ENCODE data around the gene CSRP1. TPM values are rescaled to one million over a fixed set of nuclear protein-coding genes. Genes with fewer than 3 reads are reported as not detected.

The CSRP1 gene
- total RNA-seq, 2 donors from 2014 or later, result 16.1 to 17.7 TPM

- Histone ChIP-seq H3K36me3 (ENCODE audit: control insufficient read depth, insufficient read depth, low read length) (peaks cover 7% of the 10 kb centered on the region), H3K9ac (ENCODE audit: extremely low read depth, low read length, poor library complexity, severe bottlenecking) (no peak overlapping the region), H3K4me1 (ENCODE audit: control insufficient read depth, insufficient read depth, low read length) (no peaks in the 10 kb centered on the region), H3K27ac (ENCODE audit: low read depth, low read length) (no peak overlapping the region), H3K4me3 (ENCODE audit: low read length) (no peak overlapping the region), H3K9me3 (ENCODE audit: control insufficient read depth, low read length) (no peaks in the 10 kb centered on the region), H3K27me3 (ENCODE audit: control insufficient read depth, insufficient read depth, low read length, poor library complexity, severe bottlenecking) (peaks cover 27% of the 10 kb centered on the region)
- 77% methylated on average over 4 of the region's 4 CpGs; no CpG with 5 or more reads in 1 of the 2 experiments for WGBS, 2 experiments (ENCODE audit: insufficient coverage in 1 of 2, insufficient read length in 1 of 2)
- peaks cover 13% of the 10 kb centered on the region for H3K4me1 Mint-ChIP-seq
- peaks cover 64% of the 10 kb centered on the region for H3K27me3 Mint-ChIP-seq (ENCODE audit: insufficient read depth)
- no peak overlapping the region for H3K4me3 Mint-ChIP-seq
- TF ChIP-seq, protein P1, sequence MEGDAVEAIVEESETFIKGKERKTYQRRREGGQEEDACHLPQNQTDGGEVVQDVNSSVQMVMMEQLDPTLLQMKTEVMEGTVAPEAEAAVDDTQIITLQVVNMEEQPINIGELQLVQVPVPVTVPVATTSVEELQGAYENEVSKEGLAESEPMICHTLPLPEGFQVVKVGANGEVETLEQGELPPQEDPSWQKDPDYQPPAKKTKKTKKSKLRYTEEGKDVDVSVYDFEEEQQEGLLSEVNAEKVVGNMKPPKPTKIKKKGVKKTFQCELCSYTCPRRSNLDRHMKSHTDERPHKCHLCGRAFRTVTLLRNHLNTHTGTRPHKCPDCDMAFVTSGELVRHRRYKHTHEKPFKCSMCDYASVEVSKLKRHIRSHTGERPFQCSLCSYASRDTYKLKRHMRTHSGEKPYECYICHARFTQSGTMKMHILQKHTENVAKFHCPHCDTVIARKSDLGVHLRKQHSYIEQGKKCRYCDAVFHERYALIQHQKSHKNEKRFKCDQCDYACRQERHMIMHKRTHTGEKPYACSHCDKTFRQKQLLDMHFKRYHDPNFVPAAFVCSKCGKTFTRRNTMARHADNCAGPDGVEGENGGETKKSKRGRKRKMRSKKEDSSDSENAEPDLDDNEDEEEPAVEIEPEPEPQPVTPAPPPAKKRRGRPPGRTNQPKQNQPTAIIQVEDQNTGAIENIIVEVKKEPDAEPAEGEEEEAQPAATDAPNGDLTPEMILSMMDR (conservative IDR thresholded peaks at IDR 0.05), result no peak
- DNase-seq, result no peak
- no peak overlapping the region for H3K27ac Mint-ChIP-seq
- H3K9me3 Mint-ChIP-seq, result no peaks in the 10 kb centered on the region
- H3K36me3 Mint-ChIP-seq (ENCODE audit: low read depth), result peaks cover 3% of the 10 kb centered on the region
Observed at GRCh38 chr1:201470581-201470980, 36.3 kb downstream of the CSRP1 start.

DNA sequence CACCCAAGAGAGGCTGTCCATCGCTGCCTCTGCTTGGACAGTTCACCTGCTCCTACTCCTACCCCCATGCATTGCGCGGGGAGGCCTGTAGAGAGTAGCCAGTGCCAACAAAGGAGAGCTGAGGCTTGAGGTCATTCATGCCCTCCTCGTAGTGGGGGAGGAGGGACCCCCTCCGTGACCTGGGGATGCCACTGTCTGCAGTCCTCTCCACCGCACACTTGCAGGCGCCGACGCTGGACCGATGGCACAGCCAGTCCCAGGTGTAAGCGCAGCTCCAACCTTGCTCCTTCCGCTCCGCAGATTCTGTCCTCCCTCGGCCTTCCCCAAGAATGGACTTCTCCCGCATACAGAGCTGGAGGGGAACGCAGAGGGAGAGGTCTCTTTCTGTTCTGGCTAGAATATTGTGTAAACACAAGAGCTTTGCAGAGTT is 37.3 kb downstream of the CSRP1 start:
- no peak for DNase-seq
- H3K27me3 Mint-ChIP-seq (ENCODE audit: insufficient read depth), result peaks cover 58% of the 10 kb centered on the region

GRCh38 chr1:201468844-201469644 is 37.9 kb downstream of the CSRP1 start, which contains the start of gene PHLDA3:
Gene PHLDA3, minus strand, starts transcription at chr1:201469188. Its CDS starts 402 bp downstream, at chr1:201468786.
- Histone ChIP-seq H3K9me3 (ENCODE audit: control insufficient read depth, low read length) (no peaks in the 10 kb centered on the region), H3K4me1 (ENCODE audit: control insufficient read depth, insufficient read depth, low read length) (no peaks in the 10 kb centered on the region), H3K27ac (ENCODE audit: low read depth, low read length) (peak within 1 kb of the TSS; percentile 60), H3K4me3 (ENCODE audit: low read length) (peak within 1 kb of the TSS; percentile 90), H3K36me3 (ENCODE audit: control insufficient read depth, insufficient read depth, low read length) (peaks cover 22% of the 10 kb centered on the region), H3K27me3 (ENCODE audit: control insufficient read depth, insufficient read depth, low read length, poor library complexity, severe bottlenecking) (peaks cover 27% of the 10 kb centered on the region), H3K9ac (ENCODE audit: extremely low read depth, low read length, poor library complexity, severe bottlenecking) (peak within 1 kb of the TSS; percentile 63)
- Mint-ChIP-seq H3K4me3 (peak within 1 kb of the TSS; percentile 66), H3K27me3 (ENCODE audit: insufficient read depth) (peaks cover 56% of the 10 kb centered on the region), H3K27ac (no peak within 1 kb of the TSS), H3K9me3 (no peaks in the 10 kb centered on the region), H3K4me1 (peaks cover 13% of the 10 kb centered on the region), H3K36me3 (ENCODE audit: low read depth) (peaks cover 8% of the 10 kb centered on the region)
- 0% methylated on average over 23 to 76 of the region's 76 CpGs for WGBS, 2 experiments (ENCODE audit: insufficient coverage in 1 of 2, insufficient read length in 1 of 2)
- peak; percentile 93 for DNase-seq
- TF ChIP-seq, protein P1 (conservative IDR thresholded peaks at IDR 0.05), result no peak

More for the DNA sequence above, 37.3 kb downstream of the CSRP1 start:
- H3K27ac ChIP-seq (ENCODE audit: low read depth, low read length), result no peak overlapping the region
- WGBS, 2 experiments (ENCODE audit: insufficient coverage in 1 of 2, insufficient read length in 1 of 2), result 26% methylated on average over 16 of the region's 16 CpGs; no CpG with 5 or more reads in 1 of the 2 experiments
- peaks cover 13% of the 10 kb centered on the region for H3K4me1 Mint-ChIP-seq
- peaks cover 27% of the 10 kb centered on the region for H3K27me3 ChIP-seq (ENCODE audit: control insufficient read depth, insufficient read depth, low read length, poor library complexity, severe bottlenecking)
- H3K4me3 Mint-ChIP-seq, result peak overlapping the region; percentile 66
- TF ChIP-seq, protein P1 (conservative IDR thresholded peaks at IDR 0.05), result no peak
- peaks cover 16% of the 10 kb centered on the region for H3K36me3 ChIP-seq (ENCODE audit: control insufficient read depth, insufficient read depth, low read length)
- H3K36me3 Mint-ChIP-seq (ENCODE audit: low read depth), result peaks cover 8% of the 10 kb centered on the region
- no peak overlapping the region for H3K9ac ChIP-seq (ENCODE audit: extremely low read depth, low read length, poor library complexity, severe bottlenecking)
- no peak overlapping the region for H3K27ac Mint-ChIP-seq
- H3K9me3 Mint-ChIP-seq, result no peaks in the 10 kb centered on the region
- no peaks in the 10 kb centered on the region for H3K9me3 ChIP-seq (ENCODE audit: control insufficient read depth, low read length)
- no peaks in the 10 kb centered on the region for H3K4me1 ChIP-seq (ENCODE audit: control insufficient read depth, insufficient read depth, low read length)
- H3K4me3 ChIP-seq (ENCODE audit: low read length), result peak overlapping the region; percentile 90
